ENCODE results near the gene GPC5.
"Not testable (repeated sequence)": the region's sequence is repeated elsewhere in the genome, so short reads cannot be mapped to it uniquely, and the experiment has no call there.

The GPC5 gene

DNA sequence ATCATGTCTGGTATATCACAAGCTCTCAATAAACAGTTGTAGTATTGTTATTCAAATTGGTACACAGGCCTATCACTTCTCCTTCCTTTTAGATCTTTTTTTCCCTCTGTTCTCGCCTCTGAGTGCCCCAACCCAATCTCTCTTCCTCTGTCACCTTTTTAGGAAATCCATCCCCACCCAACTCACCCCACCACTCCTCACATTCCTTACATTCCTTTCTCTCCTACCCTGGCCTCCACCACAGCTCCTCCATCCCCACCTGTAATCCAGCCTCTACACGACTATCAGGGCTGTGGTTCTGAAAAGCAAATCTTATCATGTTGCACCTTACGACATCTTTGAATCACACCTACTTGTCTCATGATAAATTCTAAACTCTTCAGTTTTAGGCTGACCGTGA is 1282.8 kb downstream of the GPC5 start:
- H3K27ac Mint-ChIP-seq = no peak overlapping the region
- H3K27me3 Mint-ChIP-seq = no peaks in the 10 kb centered on the region
- no peak overlapping the region for H3K4me3 Mint-ChIP-seq
- DNase-seq = no peak
- no peaks in the 10 kb centered on the region for H3K36me3 Mint-ChIP-seq (ENCODE audit: low read depth)
- ATAC-seq = no peak
- no peaks in the 10 kb centered on the region for H3K4me1 Mint-ChIP-seq
- H3K9me3 Mint-ChIP-seq = peaks cover 37% of the 10 kb centered on the region

DNA sequence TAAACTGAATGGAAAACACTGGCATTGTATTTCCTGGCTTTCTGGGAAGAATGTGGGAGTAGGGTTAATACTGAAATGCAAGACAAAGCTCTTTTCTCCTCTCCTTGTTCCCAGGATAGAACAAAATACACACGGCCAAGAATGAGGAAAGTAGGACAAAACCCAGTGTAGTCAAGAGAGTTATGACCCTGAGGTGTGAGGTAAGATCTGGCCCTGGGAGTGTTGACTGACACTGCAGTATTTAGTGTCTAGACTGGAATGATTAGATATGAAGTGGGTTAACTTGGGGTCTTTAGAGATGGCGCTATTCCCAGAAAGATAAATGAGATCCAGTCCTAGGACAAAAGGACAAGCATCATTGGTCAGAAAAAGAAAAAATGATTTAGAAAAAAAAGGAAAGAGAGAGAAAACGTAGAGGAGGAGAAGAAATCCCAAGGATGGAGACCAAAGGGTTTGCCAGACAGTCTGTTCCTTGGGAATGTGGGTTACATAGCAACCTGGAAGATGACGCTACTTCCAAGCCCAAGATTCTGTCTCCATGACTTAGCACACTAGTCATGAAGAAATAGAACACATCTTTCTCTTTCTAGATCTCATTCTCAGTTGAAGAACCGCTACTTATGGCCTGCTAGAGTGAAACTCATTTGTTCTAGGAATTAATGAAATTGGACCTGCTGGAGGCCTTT is 1284.6 kb downstream of the GPC5 start:
- no peak overlapping the region for H3K27ac Mint-ChIP-seq
- no peaks in the 10 kb centered on the region for H3K4me1 Mint-ChIP-seq
- H3K9me3 Mint-ChIP-seq = peaks cover 33% of the 10 kb centered on the region
- H3K36me3 Mint-ChIP-seq (ENCODE audit: low read depth) = no peaks in the 10 kb centered on the region
- no peak for DNase-seq
- ATAC-seq = no peak
- no peaks in the 10 kb centered on the region for H3K27me3 Mint-ChIP-seq
- no peak overlapping the region for H3K4me3 Mint-ChIP-seq

- no peak for DNase-seq
- H3K36me3 Mint-ChIP-seq (ENCODE audit: low read depth) = no peaks in the 10 kb centered on the region
- H3K27ac Mint-ChIP-seq = no peak overlapping the region
- no peak overlapping the region for H3K4me3 Mint-ChIP-seq
- H3K9me3 Mint-ChIP-seq = peaks cover 17% of the 10 kb centered on the region
- H3K4me1 Mint-ChIP-seq = no peaks in the 10 kb centered on the region
- no peak for ATAC-seq
- H3K27me3 Mint-ChIP-seq = no peaks in the 10 kb centered on the region
These were observed 1295.6 kb downstream of the GPC5 start for GRCh38 chr13:92694047-92694446.

- H3K9me3 Mint-ChIP-seq = peaks cover 25% of the 10 kb centered on the region
- not testable (repeated sequence) for H3K27ac Mint-ChIP-seq; ATAC-seq; H3K27me3 Mint-ChIP-seq; H3K36me3 Mint-ChIP-seq (ENCODE audit: low read depth); H3K4me3 Mint-ChIP-seq; H3K4me1 Mint-ChIP-seq; DNase-seq
These were observed 1297.4 kb downstream of the GPC5 start for GRCh38 chr13:92695827-92696226.

DNA sequence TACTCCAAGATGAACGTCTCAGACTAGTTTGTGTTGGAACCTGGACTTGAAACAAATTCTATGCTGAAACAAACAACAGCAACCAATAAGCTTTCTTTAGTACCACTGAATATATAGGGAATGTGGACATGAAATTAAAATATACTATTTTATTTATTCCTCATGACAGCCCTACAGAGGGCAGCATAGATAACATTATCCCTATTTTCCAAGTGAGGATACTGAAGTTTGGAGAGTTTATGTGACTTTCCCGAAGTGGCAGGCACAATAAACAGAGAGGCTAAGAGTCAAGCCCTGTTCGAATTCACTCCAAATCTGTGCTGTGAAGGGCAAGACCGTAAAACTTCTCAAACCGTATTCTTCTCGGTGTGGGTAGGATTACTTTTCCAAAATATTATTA is 1318.3 kb downstream of the GPC5 start:
- ATAC-seq (no peak), DNase-seq (no peak)
- H3K4me1 Mint-ChIP-seq = no peaks in the 10 kb centered on the region
- no peaks in the 10 kb centered on the region for H3K36me3 Mint-ChIP-seq (ENCODE audit: low read depth)
- no peak overlapping the region for H3K27ac Mint-ChIP-seq
- H3K9me3 Mint-ChIP-seq = peaks cover 8% of the 10 kb centered on the region
- H3K27me3 Mint-ChIP-seq = no peaks in the 10 kb centered on the region
- H3K4me3 Mint-ChIP-seq = no peak overlapping the region

GRCh38 chr13:92717857-92718256 is 1319.4 kb downstream of the GPC5 start:
- Mint-ChIP-seq H3K27ac (no peak overlapping the region), H3K36me3 (ENCODE audit: low read depth) (no peaks in the 10 kb centered on the region), H3K4me3 (no peak overlapping the region), H3K27me3 (no peaks in the 10 kb centered on the region), H3K9me3 (peaks cover 4% of the 10 kb centered on the region), H3K4me1 (no peaks in the 10 kb centered on the region)
- ATAC-seq (no peak), DNase-seq (no peak)

DNA sequence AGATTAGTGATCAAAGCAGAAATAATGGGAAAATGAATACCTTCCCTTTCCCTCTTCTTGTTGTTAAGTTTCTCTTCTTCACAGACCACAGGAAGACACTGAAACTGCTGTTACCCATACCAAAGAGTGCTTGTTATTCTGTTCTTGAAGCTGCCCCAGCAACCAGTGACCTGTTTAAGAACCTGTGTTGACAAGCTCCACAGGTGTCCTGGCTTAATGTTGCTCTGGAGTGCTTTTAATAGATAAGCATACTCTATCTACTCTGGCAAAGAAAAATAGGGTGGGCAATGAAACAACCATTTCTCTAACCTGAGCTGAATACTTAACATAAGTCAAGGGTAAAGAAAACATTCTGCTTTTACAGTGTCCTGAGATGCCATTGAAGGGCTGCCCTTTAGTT is 1321.4 kb downstream of the GPC5 start:
- Mint-ChIP-seq H3K27me3 (no peaks in the 10 kb centered on the region), H3K4me3 (no peak overlapping the region), H3K9me3 (no peaks in the 10 kb centered on the region), H3K36me3 (ENCODE audit: low read depth) (no peaks in the 10 kb centered on the region), H3K4me1 (no peaks in the 10 kb centered on the region), H3K27ac (no peak overlapping the region)
- DNase-seq = no peak
- ATAC-seq = no peak

GRCh38 chr13:92721620-92722019 is 1323.2 kb downstream of the GPC5 start:
- no peak for DNase-seq
- no peak for ATAC-seq
- H3K27ac Mint-ChIP-seq = no peak overlapping the region
- H3K27me3 Mint-ChIP-seq = no peaks in the 10 kb centered on the region
- H3K9me3 Mint-ChIP-seq = no peaks in the 10 kb centered on the region
- H3K4me1 Mint-ChIP-seq = no peaks in the 10 kb centered on the region
- H3K36me3 Mint-ChIP-seq (ENCODE audit: low read depth) = no peaks in the 10 kb centered on the region
- H3K4me3 Mint-ChIP-seq = no peak overlapping the region

- no peaks in the 10 kb centered on the region for H3K36me3 Mint-ChIP-seq (ENCODE audit: low read depth)
- no peak for DNase-seq
- peaks cover 14% of the 10 kb centered on the region for H3K9me3 Mint-ChIP-seq
- no peak overlapping the region for H3K27ac Mint-ChIP-seq
- H3K27me3 Mint-ChIP-seq = no peaks in the 10 kb centered on the region
- ATAC-seq = no peak
- H3K4me1 Mint-ChIP-seq = no peaks in the 10 kb centered on the region
- H3K4me3 Mint-ChIP-seq = no peak overlapping the region
These were observed 1328.7 kb downstream of the GPC5 start for GRCh38 chr13:92727118-92727517.

GRCh38 chr13:92734068-92734467 is 1335.6 kb downstream of the GPC5 start:
- ATAC-seq (no peak), DNase-seq (no peak)
- Mint-ChIP-seq H3K4me3 (no peak overlapping the region), H3K27ac (no peak overlapping the region), H3K4me1 (no peaks in the 10 kb centered on the region), H3K27me3 (no peaks in the 10 kb centered on the region), H3K9me3 (peaks cover 9% of the 10 kb centered on the region), H3K36me3 (ENCODE audit: low read depth) (no peaks in the 10 kb centered on the region)

DNA sequence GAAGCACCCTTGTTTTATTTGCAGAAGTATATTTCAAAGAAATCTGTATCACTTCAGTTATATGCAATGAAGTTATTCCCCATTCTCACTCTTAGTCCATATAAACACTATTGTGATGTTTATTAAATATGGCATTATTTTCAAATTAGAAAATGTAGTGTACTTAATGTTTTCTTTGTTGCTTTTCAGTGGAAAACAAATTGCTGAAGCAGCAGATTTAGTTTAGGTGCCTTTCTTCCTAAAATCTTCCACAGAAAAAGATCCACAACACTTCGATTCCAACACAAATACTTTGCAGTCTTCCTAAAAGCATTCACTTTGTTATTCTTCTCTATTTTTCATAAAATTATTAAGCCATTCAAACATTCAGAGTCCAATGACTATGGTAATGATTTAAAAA is 1336.1 kb downstream of the GPC5 start:
- peaks cover 9% of the 10 kb centered on the region for H3K9me3 Mint-ChIP-seq
- no peak for ATAC-seq
- H3K36me3 Mint-ChIP-seq (ENCODE audit: low read depth) = no peaks in the 10 kb centered on the region

GRCh38 chr13:92735909-92736308 is 1337.5 kb downstream of the GPC5 start:
- ATAC-seq = no peak
- DNase-seq = no peak
- Mint-ChIP-seq H3K27me3 (no peaks in the 10 kb centered on the region), H3K4me1 (no peaks in the 10 kb centered on the region), H3K9me3 (peaks cover 5% of the 10 kb centered on the region), H3K36me3 (ENCODE audit: low read depth) (no peaks in the 10 kb centered on the region), H3K4me3 (no peak overlapping the region), H3K27ac (no peak overlapping the region)

More for the DNA sequence above, 1336.1 kb downstream of the GPC5 start:
- Mint-ChIP-seq H3K27ac (no peak overlapping the region), H3K27me3 (no peaks in the 10 kb centered on the region), H3K4me1 (no peaks in the 10 kb centered on the region), H3K4me3 (no peak overlapping the region)
- no peak for DNase-seq

DNA sequence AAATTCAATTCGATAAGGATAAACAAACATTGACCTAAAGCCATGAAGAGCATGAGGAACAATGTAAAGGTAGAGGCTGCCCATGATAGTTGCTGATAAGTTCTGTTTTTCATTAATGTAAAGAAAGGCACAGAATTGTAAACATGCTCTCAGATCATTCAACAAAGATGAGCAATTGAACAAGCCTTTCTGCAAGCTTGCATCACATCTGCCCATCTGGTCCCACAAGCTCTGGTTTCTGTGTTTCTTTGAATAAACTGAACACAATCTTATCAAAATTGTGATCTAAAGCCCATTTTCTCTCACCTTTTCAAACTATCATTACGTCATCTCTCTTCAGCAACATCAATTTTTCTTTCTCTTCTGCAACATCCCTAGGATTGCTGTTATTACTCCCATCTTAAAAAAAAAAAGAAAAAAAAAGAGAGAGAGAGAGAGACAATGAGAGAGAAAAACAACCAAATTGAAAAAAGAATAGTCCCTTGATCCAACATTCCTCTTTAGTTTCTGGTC is 1340.9 kb downstream of the GPC5 start:
- no peaks in the 10 kb centered on the region for H3K27me3 Mint-ChIP-seq
- no peaks in the 10 kb centered on the region for H3K36me3 Mint-ChIP-seq (ENCODE audit: low read depth)
- H3K4me1 Mint-ChIP-seq = no peaks in the 10 kb centered on the region
- H3K4me3 Mint-ChIP-seq = no peak overlapping the region
- peaks cover under 1% of the 10 kb centered on the region for H3K9me3 Mint-ChIP-seq
- DNase-seq (no peak), ATAC-seq (no peak)
- no peak overlapping the region for H3K27ac Mint-ChIP-seq

- DNase-seq (no peak), ATAC-seq (no peak)
- Mint-ChIP-seq H3K4me3 (no peak overlapping the region), H3K4me1 (no peaks in the 10 kb centered on the region), H3K9me3 (no peaks in the 10 kb centered on the region), H3K36me3 (ENCODE audit: low read depth) (no peaks in the 10 kb centered on the region), H3K27me3 (no peaks in the 10 kb centered on the region), H3K27ac (no peak overlapping the region)
These were observed 1345.6 kb downstream of the GPC5 start for GRCh38 chr13:92743992-92744391.

DNA sequence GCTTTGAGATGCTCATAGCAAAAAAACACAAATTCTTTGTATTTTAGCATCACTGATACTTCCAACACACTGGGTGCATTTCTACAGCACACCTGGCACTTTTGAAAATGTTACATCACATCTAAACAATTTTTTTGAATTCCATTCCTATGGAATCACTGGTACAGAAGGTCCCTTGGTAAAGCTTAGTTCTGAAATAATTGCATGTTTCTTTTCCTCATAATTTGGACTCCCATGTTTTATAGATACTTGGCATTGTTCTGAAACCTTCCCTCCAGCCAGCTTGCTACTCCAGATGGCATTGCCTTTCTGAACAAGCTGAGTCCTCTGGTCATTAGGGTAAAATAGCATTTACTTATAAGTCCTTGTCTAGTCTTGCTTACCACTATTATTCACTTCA is 1346.8 kb downstream of the GPC5 start:
- no peaks in the 10 kb centered on the region for H3K36me3 Mint-ChIP-seq (ENCODE audit: low read depth)
- H3K27me3 Mint-ChIP-seq = no peaks in the 10 kb centered on the region
- no peak for DNase-seq

DNA sequence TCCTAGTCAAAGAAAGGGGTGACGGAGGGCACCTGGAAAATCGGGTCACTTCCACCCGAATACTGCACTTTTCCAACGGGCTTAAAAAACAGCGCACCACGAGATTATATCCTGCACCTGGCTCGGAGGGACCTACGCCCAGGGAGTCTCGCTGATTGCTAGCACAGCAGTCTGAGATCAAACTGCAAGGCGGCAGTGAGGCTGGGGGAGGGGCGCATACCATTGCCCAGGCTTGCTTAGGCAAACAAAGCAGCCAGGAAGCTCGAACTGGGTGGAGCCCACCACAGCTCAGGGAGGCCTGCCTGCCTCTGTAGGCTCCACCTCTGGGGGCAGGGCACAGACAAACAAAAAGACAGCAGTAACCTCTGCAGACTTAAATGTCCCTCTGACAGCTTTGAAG is 1354.3 kb downstream of the GPC5 start:
- not testable (repeated sequence) for H3K27me3 Mint-ChIP-seq; H3K4me1 Mint-ChIP-seq; DNase-seq; ATAC-seq; H3K27ac Mint-ChIP-seq; H3K36me3 Mint-ChIP-seq (ENCODE audit: low read depth); H3K4me3 Mint-ChIP-seq
- peaks cover 12% of the 10 kb centered on the region for H3K9me3 Mint-ChIP-seq

More for the DNA sequence above, 1346.8 kb downstream of the GPC5 start:
- no peak overlapping the region for H3K4me3 Mint-ChIP-seq
- H3K4me1 Mint-ChIP-seq = no peaks in the 10 kb centered on the region
- no peaks in the 10 kb centered on the region for H3K9me3 Mint-ChIP-seq
- ATAC-seq = no peak
- H3K27ac Mint-ChIP-seq = no peak overlapping the region
